ENCODE results near the gene GPR137. TPM values are rescaled to one million over a fixed set of nuclear protein-coding genes. Genes with fewer than 3 reads are reported as not detected.
"Not testable (repeated sequence)": the region's sequence is repeated elsewhere in the genome, so short reads cannot be mapped to it uniquely, and the experiment has no call there.

Gene GPR137
- total and polyA plus RNA-seq, 2 experiments from 2014 or later, result 16.3 to 32.5 TPM

DNA sequence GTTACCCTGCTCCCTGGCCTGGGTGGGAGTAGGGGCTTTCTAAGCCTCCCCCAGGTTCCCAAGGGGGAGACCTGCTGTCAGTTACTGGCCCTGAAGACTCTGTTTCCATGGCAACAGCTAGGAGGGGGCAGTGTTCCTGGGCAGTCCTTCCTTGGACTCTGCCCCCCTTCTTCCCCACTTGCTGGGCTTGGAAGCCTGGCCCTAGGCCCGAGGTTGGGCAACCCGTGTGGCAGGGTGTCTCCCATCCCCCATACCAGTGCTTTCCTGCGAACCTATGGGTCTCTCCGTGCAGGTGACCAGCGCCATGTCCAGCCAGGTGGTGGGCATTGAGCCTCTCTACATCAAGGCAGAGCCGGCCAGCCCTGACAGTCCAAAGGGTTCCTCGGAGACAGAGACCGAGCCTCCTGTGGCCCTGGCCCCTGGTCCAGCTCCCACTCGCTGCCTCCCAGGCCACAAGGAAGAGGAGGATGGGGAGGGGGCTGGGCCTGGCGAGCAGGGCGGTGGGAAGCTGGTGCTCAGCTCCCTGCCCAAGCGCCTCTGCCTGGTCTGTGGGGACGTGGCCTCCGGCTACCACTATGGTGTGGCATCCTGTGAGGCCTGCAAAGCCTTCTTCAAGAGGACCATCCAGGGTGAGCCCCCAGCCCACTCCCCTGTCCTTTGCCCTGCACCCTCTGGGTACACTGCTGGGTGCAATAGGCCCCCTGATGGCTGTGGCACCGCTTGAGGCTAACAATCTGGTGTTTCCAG, 21.4 kb downstream of the GPR137 start:
- Mint-ChIP-seq H3K4me3 (peak overlapping the region; percentile 100), H3K36me3 (ENCODE audit: low read depth) (peaks cover 10% of the 10 kb centered on the region; the same call in 2 of the 3 replicates), H3K4me1 (peaks cover 14% of the 10 kb centered on the region), H3K27ac (no peak overlapping the region; the same call in 1 of the 2 replicates), H3K27me3 (ENCODE audit: insufficient read depth, low read depth, poor library complexity) (peaks cover 18% of the 10 kb centered on the region), H3K9me3 (no peaks in the 10 kb centered on the region; the same call in 2 of the 3 replicates)
- H3K4me2 ChIP-seq, result peak overlapping the region; percentile 90
- peaks cover 7% of the 10 kb centered on the region for H3F3A ChIP-seq (replicated peaks; ENCODE audit: low read depth)
- ATAC-seq, result no peak
- no peak overlapping the region for H2AFZ ChIP-seq
- peaks cover 13% of the 10 kb centered on the region for H3K27me3 ChIP-seq (ENCODE audit: insufficient read depth)
- H3K9me2 ChIP-seq (ENCODE audit: insufficient read depth), result no peaks in the 10 kb centered on the region
- H3K4me1 ChIP-seq (ENCODE audit: insufficient read depth), result peaks cover 9% of the 10 kb centered on the region; the same call in 1 of the 2 replicates
- no peak for TF ChIP-seq POLR2AphosphoS5 (IDR thresholded peaks at IDR 0.05; ENCODE audit: low read depth)
- TF ChIP-seq REST (IDR thresholded peaks at IDR 0.05; ENCODE audit: unreplicated experiment), result no peak
- TF ChIP-seq, protein P1, sequence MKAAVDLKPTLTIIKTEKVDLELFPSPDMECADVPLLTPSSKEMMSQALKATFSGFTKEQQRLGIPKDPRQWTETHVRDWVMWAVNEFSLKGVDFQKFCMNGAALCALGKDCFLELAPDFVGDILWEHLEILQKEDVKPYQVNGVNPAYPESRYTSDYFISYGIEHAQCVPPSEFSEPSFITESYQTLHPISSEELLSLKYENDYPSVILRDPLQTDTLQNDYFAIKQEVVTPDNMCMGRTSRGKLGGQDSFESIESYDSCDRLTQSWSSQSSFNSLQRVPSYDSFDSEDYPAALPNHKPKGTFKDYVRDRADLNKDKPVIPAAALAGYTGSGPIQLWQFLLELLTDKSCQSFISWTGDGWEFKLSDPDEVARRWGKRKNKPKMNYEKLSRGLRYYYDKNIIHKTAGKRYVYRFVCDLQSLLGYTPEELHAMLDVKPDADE (IDR thresholded peaks at IDR 0.05), result no peak
- TF ChIP-seq EZH2phosphoT487 (IDR thresholded peaks at IDR 0.05; ENCODE audit: unreplicated experiment), result no peak
- TF ChIP-seq EZH2 (IDR thresholded peaks at IDR 0.05; ENCODE audit: low read depth, unreplicated experiment), result no peak
- no peak for TF ChIP-seq CREB1 (CRISPR knock-in tag; IDR thresholded peaks at IDR 0.05; ENCODE audit: low read depth)
- no peak for TF ChIP-seq STAT1 (IDR thresholded peaks at IDR 0.05; ENCODE audit: unreplicated experiment)
- no peak for TF ChIP-seq NANOG (IDR thresholded peaks at IDR 0.05; ENCODE audit: borderline replicate concordance)
- TF ChIP-seq ZNF114 (CRISPR knock-in tag; IDR thresholded peaks at IDR 0.05), result no peak
- TF ChIP-seq ZNF331 (CRISPR knock-in tag; IDR thresholded peaks at IDR 0.05; ENCODE audit: low read depth), result no peak
- H4K20me1 ChIP-seq (replicated peaks; ENCODE audit: insufficient read depth), result no peaks in the 10 kb centered on the region; the same call in 1 of the 2 replicates
- no peak overlapping the region for H3K27ac ChIP-seq (ENCODE audit: low read depth)
- H3K36me3 ChIP-seq (ENCODE audit: insufficient read depth), result no peaks in the 10 kb centered on the region
- H3K4me3 ChIP-seq, result peak overlapping the region; percentile 91
- H3K79me2 ChIP-seq (replicated peaks; ENCODE audit: insufficient read depth), result peaks cover 36% of the 10 kb centered on the region
- no peak for DNase-seq (ENCODE audit: low spot score)

GRCh38 chr11:64307795-64308194, 22.1 kb downstream of the GPR137 start:
- not testable (repeated sequence) for ATAC-seq; H3K27ac ChIP-seq (ENCODE audit: low read depth); H3F3A ChIP-seq (replicated peaks; ENCODE audit: low read depth); H3K27ac Mint-ChIP-seq; DNase-seq (ENCODE audit: low spot score); H2AFZ ChIP-seq; H3K36me3 ChIP-seq (ENCODE audit: insufficient read depth); H3K9me3 Mint-ChIP-seq; H3K4me3 ChIP-seq; H3K4me1 ChIP-seq (ENCODE audit: insufficient read depth); H3K9me2 ChIP-seq (ENCODE audit: insufficient read depth); H3K4me2 ChIP-seq; H3K27me3 ChIP-seq (ENCODE audit: insufficient read depth); H4K20me1 ChIP-seq (replicated peaks; ENCODE audit: insufficient read depth)
- Mint-ChIP-seq H3K4me1 (peaks cover 14% of the 10 kb centered on the region), H3K36me3 (ENCODE audit: low read depth) (peaks cover 13% of the 10 kb centered on the region; the same call in 2 of the 3 replicates), H3K4me3 (peak overlapping the region; percentile 29; the same call in 2 of the 3 replicates), H3K27me3 (ENCODE audit: insufficient read depth, low read depth, poor library complexity) (peaks cover 23% of the 10 kb centered on the region)
- peaks cover 39% of the 10 kb centered on the region for H3K79me2 ChIP-seq (replicated peaks; ENCODE audit: insufficient read depth)

Data from GM23338 (cell line).